GM12872 (cell line): ENCODE data around the gene DENND4A.

Experiments
- CTCF ChIP-seq: IDR thresholded peaks from 3 replicates; pipeline ENCODE4 v1.5.1; 2011; ENCODE audit warnings: low read depth, mild to moderate bottlenecking, low read length, moderate library complexity; ENCODE audit not compliant: insufficient read depth

DENND4A gene

GRCh38 chr15:65757256-65757655, 34.8 kb downstream of the DENND4A start:
- no peak for TF ChIP-seq CTCF

- no peak for TF ChIP-seq CTCF
Measured at GRCh38 chr15:65752151-65752700, 39.9 kb downstream of the DENND4A start.

- TF ChIP-seq CTCF, result no peak
Measured at GRCh38 chr15:65751431-65751830, 40.7 kb downstream of the DENND4A start.

- TF ChIP-seq CTCF, result no peak
Measured at GRCh38 chr15:65747265-65747664, 44.8 kb downstream of the DENND4A start.

- TF ChIP-seq CTCF, result no peak
Measured at GRCh38 chr15:65743637-65744252, 48.3 kb downstream of the DENND4A start.

- no peak for TF ChIP-seq CTCF
Measured at GRCh38 chr15:65740148-65740547, 51.9 kb downstream of the DENND4A start.

GRCh38 chr15:65738649-65739048, 53.4 kb downstream of the DENND4A start:
- no peak for TF ChIP-seq CTCF
